HFFc6 (cell line): Measurements from ENCODE around the gene COL4A1. TPM values are rescaled to one million over a fixed set of nuclear protein-coding genes. Genes with fewer than 3 reads are reported as not detected.

Experiments used
- microRNA-seq: library from miRNA; unstranded; fragments of <30 nt; microRNA quantifications from one replicate; pipeline ENCODE4, GENCODE V29; 2019
- total RNA-seq, 6 experiments: library from RNA; stranded (reverse); fragmentation: NEBNext Ultra II Directional; extraction: Animal tissue kit (Norgen Biotek cat#: 25700); gene quantifications; 2 replicates in 1 of 6; 3 replicates in 5 of 6; pipeline ENCODE4 v1.2.3, GENCODE V29; 2021

Gene COL4A1
- total RNA-seq, 6 experiments from 2014 or later = 137 to 328 (median 148) TPM

Small RNA genes within 50 kb of the gene (microRNA-seq; reads per million reads assigned to microRNA genes)
- not detected for gene MIR8073

Other genes with a start within 250 kb of the COL4A1 start
- 100 to 1,000 TPM; 202 to 327 (median 217) TPM for gene COL4A2, start 127 bp upstream of the COL4A1 start, total RNA-seq